ENCODE data around the gene NINJ1. TPM values are rescaled to one million over a fixed set of nuclear protein-coding genes. Genes with fewer than 3 reads are reported as not detected.

NINJ1 gene, protein sequence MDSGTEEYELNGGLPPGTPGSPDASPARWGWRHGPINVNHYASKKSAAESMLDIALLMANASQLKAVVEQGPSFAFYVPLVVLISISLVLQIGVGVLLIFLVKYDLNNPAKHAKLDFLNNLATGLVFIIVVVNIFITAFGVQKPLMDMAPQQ
- 17.7 TPM for total RNA-seq

DNA sequence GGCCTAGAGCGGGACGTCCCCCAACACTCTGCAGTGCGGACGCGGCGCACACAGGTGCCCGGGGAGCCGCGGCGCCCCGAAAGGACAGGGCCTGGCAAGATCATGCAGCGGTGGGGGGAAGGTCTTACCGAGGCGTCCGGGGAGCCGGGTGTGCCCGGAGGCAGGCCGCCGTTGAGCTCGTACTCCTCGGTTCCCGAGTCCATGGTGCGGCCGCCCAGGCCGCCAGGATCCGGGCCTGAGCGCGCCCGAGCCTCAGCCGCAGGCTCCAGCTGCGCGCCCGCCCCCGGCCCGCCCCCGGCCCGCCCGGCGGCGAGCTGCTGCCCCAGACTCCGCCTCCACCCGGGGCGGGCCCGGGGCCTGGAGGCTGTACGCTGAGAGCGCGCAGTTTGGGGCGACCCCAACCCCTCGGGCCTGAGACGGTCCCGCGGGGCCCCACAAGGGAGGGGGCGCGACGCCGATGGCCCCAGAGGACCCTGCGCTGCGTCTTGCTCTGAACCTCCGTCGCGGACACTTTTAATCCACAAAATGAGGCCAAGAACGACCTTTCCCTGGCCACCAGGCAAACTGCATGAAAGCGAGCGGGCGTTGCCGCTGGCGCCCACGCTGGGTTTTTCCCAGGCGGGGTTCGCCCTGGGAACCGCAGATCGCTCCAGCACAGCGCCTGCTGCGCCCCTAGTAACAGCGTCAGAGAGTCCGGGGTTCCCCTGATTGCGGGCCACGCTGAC lies at the start of gene NINJ1:
NINJ1 (minus strand) TSS at position 237 of the 725 bp plus-strand sequence; CDS start at position 203, 34 bp downstream.
- DNase-seq = peak; percentile 90

DNA sequence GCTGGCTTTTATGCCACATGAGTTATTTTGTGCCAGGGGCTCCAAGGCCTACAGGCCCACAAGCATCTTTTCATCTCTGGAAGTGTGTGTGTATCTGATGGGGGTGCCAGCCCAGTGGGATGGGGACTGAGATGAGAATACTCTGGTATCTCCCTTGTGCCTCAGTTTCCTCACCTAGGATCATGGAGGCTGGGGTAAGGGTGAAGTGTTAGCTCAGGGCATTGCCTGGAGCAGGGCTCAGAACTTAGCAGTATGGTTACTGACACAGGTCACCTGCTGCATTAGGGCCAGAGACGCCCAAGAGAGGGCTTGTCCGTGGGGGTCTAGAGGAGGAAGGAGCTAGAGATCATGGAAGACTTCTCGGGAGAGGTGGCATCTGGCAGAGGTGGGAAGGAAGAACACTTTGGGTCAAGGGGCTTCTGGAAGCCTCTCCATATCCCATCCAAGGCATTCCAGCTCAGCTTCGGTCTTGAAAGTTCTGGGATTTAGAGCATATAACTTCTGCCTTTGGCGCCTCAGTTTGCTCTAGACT lies 49.1 kb upstream of the NINJ1 start:
- DNase-seq = no peak

GRCh38 chr9:93182572-93182971 lies 48.5 kb upstream of the NINJ1 start:
- DNase-seq = no peak

- no peak for DNase-seq
Measured at GRCh38 chr9:93181672-93182435, 47.8 kb upstream of the NINJ1 start.

DNA sequence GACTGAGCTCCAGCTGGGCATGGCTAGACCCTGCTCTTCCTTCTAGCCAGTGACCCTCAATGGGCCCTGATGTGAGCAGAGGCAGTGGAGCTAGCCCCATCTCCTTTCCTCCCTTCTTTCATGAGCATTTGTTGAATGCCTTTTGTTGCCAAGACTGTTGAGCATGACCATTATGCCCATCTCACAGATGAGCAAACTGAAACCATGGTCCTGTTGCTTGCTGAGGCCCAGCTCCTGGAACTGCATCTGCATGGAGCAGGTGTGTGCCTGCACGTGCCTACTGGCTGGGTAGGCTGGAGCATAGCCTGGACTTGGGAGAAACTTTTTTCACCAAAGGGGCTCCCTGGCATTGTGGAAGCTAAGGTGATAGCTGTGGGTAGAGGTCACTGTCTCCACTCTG lies 46.9 kb upstream of the NINJ1 start:
- no peak for DNase-seq

- DNase-seq = no peak
Measured at GRCh38 chr9:93178851-93179786, 45.1 kb upstream of the NINJ1 start.

- no peak for DNase-seq
Measured at GRCh38 chr9:93177676-93178075, 43.6 kb upstream of the NINJ1 start.

DNA sequence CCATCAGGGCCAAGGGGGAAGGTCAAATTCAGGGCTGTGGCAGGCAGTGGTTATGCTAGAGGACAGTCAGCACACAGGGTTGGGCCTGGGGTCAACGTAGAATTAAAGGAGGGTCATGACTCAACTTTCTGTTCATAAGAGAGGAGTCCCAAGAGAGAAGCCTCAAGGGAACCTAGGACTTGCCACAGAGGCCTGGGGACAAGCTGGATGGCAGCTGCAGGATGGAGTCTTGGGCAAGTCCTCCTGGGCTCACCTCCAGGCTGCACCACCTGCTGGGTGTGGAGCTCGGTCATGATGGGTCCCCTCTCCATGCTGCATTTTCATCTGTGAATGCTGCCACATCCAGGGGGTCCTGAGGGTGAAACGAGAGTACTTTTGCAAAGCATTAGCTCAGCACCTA lies 40.9 kb upstream of the NINJ1 start:
- DNase-seq = no peak

DNA sequence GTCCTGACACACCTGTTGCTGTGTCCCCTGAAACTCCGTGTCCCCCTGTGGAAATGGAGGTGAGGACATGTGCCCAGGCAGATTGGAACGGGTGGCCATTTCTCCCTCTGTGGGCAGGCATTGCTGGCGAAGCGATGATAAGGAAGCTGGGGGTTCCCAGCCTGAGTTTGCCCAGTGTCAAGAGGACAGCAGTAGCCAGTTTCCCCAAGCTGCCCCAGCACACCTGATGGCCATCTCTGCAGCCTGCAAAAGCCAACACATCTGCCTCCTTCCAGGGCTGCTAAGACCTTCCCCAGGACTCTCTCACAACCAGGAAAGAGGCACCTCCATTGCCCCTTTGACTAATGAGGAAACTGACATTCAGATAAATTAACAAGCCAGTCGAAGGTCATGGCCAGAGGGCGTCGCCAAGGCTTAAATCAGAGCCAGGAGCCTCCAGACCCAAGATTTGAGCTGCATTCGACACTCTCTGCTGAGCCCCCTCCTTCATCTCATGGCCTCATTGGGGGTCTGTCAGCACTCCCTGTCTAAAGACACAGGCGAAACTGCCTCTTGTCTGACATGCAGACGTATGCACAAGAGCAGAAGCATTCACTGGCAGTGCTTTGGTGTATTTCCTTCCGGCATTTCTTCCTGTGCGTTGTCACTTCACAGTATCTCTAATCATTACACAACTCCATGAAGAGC lies 39.5 kb upstream of the NINJ1 start:
- no peak for DNase-seq

GRCh38 chr9:93172666-93173364 lies 38.8 kb upstream of the NINJ1 start:
- no peak for DNase-seq

DNA sequence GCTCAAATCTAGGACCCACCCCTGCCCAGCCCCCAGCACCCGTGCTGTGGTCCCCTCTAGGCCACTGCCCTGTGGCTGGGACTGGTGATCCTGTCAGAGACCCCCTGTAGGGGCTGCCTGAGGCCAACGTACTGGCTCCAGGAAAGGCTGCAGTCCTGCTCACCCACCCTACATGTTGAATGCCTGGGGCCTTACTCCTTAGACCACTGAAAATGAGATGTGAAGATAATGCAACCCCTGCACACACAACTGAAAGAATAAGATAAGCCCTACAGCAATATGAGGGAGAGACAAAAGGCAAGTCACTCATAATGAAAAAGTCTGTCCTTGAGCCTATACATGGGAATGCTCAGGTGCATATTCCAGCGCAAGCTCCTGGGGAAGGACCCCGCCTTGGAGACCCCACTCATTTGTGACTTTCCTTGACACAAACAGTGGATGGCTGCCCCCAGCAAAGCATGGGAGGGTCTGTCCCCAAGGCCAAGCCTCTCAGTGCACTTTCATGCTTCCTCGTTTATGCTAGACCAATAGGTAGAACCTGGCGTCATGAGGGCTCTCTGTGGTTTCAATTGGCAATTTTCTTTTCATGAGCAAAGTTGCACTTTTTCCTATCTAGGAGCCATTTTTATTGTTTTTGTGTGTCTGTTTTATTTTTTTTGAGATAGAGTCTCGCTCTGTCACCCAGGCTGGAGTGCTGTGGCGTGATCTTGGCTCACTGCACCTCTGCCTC lies 37.4 kb upstream of the NINJ1 start:
- no peak for DNase-seq

- no peak for DNase-seq
Measured at GRCh38 chr9:93170571-93170970, 36.5 kb upstream of the NINJ1 start.

GRCh38 chr9:93169444-93169843 lies 35.4 kb upstream of the NINJ1 start:
- no peak for DNase-seq

- no peak for DNase-seq
Measured at GRCh38 chr9:93168581-93168980, 34.5 kb upstream of the NINJ1 start.

- no peak for DNase-seq
Measured at GRCh38 chr9:93167838-93168237, 33.8 kb upstream of the NINJ1 start.

DNA sequence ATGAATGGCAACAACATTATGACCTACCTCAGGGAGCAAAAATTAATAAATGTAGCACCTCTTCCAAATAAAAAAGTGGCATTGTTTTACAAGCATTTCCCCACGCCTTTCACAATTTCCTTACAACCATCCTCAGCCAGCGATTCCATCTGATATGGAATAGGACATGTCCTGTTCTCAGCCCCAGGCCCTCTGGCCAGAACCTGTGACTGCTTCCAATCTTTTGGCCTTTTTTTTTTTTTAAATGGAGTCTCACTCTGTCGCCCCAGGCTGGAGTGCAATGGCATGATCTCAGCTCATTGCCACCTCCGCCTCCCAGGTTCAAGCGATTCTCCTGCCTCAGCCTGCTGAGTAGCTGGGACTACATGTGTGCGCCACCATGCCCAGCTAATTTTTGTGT lies 33.1 kb upstream of the NINJ1 start:
- DNase-seq = no peak

GRCh38 chr9:93166699-93167098 lies 32.6 kb upstream of the NINJ1 start:
- DNase-seq = no peak

- DNase-seq = no peak
Measured at GRCh38 chr9:93164085-93164484, 30.0 kb upstream of the NINJ1 start.

GRCh38 chr9:93161786-93162562 lies 27.9 kb upstream of the NINJ1 start:
- DNase-seq = peak; percentile 84

Measured in tongue (tissue), 2 donors.